Subcutaneous abdominal adipose tissue (tissue), 5 donors: ENCODE measurements around the gene GHRH.

Source experiments
- H3K27ac ChIP-seq: one replicate; pipeline ENCODE4 v1.7.0; 2013; ENCODE audit warnings: low read depth, mild to moderate bottlenecking, inconsistent platforms, low read length, moderate library complexity
- H3K27me3 ChIP-seq, 5 donors: one replicate each; pipeline ENCODE4 v1.7.0; 2013; ENCODE audit warnings: low read length in 5 of 5, inconsistent platforms in 1 of 5; ENCODE audit not compliant: control insufficient read depth in 5 of 5, insufficient read depth in 4 of 5
- H3K36me3 ChIP-seq, 5 donors: one replicate each; pipeline ENCODE4 v1.7.0; 2013; ENCODE audit warnings: low read length in 5 of 5; ENCODE audit not compliant: control insufficient read depth in 5 of 5, insufficient read depth in 5 of 5
- H3K4me1 ChIP-seq, 5 donors: one replicate each; pipeline ENCODE4 v1.7.0; 2013; ENCODE audit warnings: low read length in 5 of 5, mild to moderate bottlenecking in 3 of 5, moderate library complexity in 1 of 5; ENCODE audit not compliant: control insufficient read depth in 5 of 5, insufficient read depth in 5 of 5
- H3K4me3 ChIP-seq, 5 donors: one replicate each; pipeline ENCODE4 v1.7.0; 2013; ENCODE audit warnings: low read length in 5 of 5, low read depth in 1 of 5
- H3K9ac ChIP-seq, 5 donors: one replicate each; pipeline ENCODE4 v1.7.0; 2013; ENCODE audit warnings: low read length in 5 of 5, mild to moderate bottlenecking in 4 of 5, moderate library complexity in 3 of 5
- H3K9me3 ChIP-seq, 5 donors: one replicate each; pipeline ENCODE4 v1.7.0; 2013; ENCODE audit warnings: low read length in 5 of 5; ENCODE audit not compliant: control insufficient read depth in 5 of 5
- donor health status: healthy.
- donor health status: healthy.
- donor health status: healthy.
- donor health status: healthy.
- donor health status: healthy.

The GHRH gene

DNA sequence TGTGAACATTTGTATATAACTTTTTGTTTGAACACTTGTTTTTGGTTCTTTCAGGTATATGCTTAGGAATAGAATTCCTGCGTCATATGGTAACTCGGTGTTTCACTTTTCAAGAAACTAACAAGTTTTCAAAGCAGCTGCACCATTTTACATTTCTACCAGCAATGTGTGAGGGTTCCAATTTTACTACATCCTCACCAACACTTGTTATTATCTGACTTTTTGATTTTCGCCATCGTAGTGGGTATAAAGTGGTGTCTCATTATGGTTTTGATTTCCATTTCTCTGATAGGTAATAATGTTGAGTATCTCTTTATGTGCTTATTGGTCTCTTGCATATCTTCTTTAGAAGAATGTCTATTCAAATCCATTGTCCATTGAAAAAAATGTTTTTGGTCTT, 42.6 kb downstream of the GHRH start:
- no peaks in the 10 kb centered on the region for H3K9me3 ChIP-seq
- H3K27me3 ChIP-seq: no peaks in the 10 kb centered on the region
- no peak overlapping the region for H3K4me3 ChIP-seq
- peaks cover 0 to 33% (median 12%) of the 10 kb centered on the region in 5 donors for H3K4me1 ChIP-seq
- H3K36me3 ChIP-seq: peaks cover 23 to 60% (median 25%) of the 10 kb centered on the region in 5 donors
- no peak overlapping the region for H3K27ac ChIP-seq
- no peak overlapping the region for H3K9ac ChIP-seq

DNA sequence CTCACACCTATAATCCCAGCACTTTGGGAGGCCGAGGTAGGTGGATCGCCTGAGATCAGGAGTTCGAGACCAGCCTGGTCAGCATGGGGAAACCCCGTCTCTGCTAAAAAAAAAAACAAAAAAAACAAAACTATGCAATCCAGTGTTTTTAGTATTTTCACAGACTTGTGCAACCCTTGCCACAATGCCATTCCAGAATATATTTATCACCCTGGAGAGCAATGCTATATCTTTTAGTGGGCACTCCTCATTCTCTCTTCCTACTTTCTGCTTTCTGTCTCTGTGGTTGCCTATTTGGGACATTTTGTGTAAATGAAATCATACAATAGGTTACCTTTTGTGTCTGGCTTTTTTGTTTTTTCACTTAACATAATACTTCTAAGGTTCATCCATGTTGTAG, 43.2 kb downstream of the GHRH start:
- no peak overlapping the region for H3K9ac ChIP-seq
- no peaks in the 10 kb centered on the region for H3K9me3 ChIP-seq
- no peak overlapping the region for H3K4me3 ChIP-seq
- H3K27ac ChIP-seq: peak overlapping the region; percentile 19
- H3K27me3 ChIP-seq: no peaks in the 10 kb centered on the region
- H3K4me1 ChIP-seq: peaks cover 0 to 33% (median 12%) of the 10 kb centered on the region in 5 donors
- H3K36me3 ChIP-seq: peaks cover 23 to 60% (median 30%) of the 10 kb centered on the region in 5 donors

DNA sequence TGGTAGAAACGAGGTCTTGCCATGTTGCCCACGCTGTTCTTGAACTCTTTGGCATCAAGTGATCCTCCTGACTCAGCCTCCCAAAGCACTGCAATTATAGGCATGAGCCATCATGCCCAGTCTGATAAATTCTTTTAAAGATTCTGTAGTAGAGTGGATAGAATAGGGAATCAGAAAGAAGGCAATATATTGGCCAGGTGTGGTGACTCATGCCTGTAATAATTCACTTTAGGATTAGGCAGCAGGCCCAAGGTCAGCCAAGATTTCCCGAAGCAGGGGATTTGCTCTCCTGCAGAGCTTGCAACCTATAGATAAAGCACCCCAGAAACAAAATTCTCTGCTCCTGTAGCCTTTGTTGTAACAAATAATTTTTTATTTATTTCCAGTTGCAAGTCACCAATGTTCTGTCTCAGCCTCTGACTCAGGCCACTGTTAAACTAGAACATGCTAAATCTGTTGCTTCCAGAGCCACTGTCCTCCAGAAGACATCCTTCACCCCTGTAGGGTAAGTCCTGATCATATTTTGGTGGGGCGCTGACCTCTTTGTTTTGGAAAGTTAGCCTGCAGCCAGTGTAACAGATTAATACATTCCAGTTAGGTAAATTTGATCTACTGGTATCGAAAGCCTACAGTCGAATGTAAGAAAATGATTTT, 51.8 kb downstream of the GHRH start:
- Histone ChIP-seq H3K4me1 (no peaks in the 10 kb centered on the region), H3K4me3 (no peak overlapping the region), H3K9me3 (no peaks in the 10 kb centered on the region), H3K27ac (no peak overlapping the region), H3K27me3 (no peaks in the 10 kb centered on the region), H3K36me3 (peaks cover 36 to 87% (median 67%) of the 10 kb centered on the region in 5 donors), H3K9ac (no peak overlapping the region)

DNA sequence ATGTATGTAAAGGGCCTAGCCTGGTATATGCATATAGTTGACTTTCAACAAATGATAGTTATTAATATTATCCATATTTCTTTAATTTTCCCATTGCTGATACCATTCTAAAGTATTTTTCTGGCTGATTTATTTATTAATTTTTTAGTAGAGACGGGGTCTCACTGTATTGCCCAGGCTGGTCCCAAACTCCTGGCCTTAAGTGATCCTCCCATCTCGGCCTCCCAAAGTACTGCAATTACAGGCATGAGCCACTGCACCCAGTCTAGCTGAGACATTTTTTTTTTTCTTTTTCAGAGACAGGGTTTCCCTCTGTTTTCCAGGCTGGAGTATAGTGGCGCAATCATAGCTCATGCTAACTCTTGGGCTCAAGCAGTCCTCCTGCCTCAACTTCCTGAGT, 52.4 kb downstream of the GHRH start:
- Histone ChIP-seq H3K27ac (no peak overlapping the region), H3K9ac (no peak overlapping the region), H3K4me1 (peaks cover 0 to 5% (median 0%) of the 10 kb centered on the region in 5 donors), H3K36me3 (peaks cover 31 to 88% (median 67%) of the 10 kb centered on the region in 5 donors), H3K9me3 (no peaks in the 10 kb centered on the region), H3K27me3 (no peaks in the 10 kb centered on the region), H3K4me3 (no peak overlapping the region)

GRCh38 chr20:37207171-37207570, 54.4 kb downstream of the GHRH start:
- peak overlapping the region in 1 of 5 donors; percentile 13 for H3K9ac ChIP-seq
- peaks cover 23 to 77% (median 57%) of the 10 kb centered on the region in 5 donors for H3K36me3 ChIP-seq
- H3K4me1 ChIP-seq: peaks cover 0 to 13% (median 5%) of the 10 kb centered on the region in 5 donors
- no peak overlapping the region for H3K4me3 ChIP-seq
- H3K27me3 ChIP-seq: no peaks in the 10 kb centered on the region
- no peaks in the 10 kb centered on the region for H3K9me3 ChIP-seq
- no peak overlapping the region for H3K27ac ChIP-seq

- Histone ChIP-seq H3K4me3 (no peak overlapping the region), H3K27ac (no peak overlapping the region), H3K9me3 (no peaks in the 10 kb centered on the region), H3K36me3 (peaks cover 23 to 80% (median 59%) of the 10 kb centered on the region in 5 donors), H3K27me3 (no peaks in the 10 kb centered on the region), H3K4me1 (peaks cover 0 to 17% (median 5%) of the 10 kb centered on the region in 5 donors), H3K9ac (no peak overlapping the region)
Observed at GRCh38 chr20:37205794-37206193, 55.8 kb downstream of the GHRH start.

GRCh38 chr20:37205130-37205529, 56.5 kb downstream of the GHRH start:
- peaks cover 0 to 17% (median 5%) of the 10 kb centered on the region in 5 donors for H3K4me1 ChIP-seq
- no peak overlapping the region for H3K4me3 ChIP-seq
- peaks cover 23 to 79% (median 63%) of the 10 kb centered on the region in 5 donors for H3K36me3 ChIP-seq
- H3K27me3 ChIP-seq: no peaks in the 10 kb centered on the region
- peak overlapping the region; percentile 21 for H3K27ac ChIP-seq
- H3K9me3 ChIP-seq: no peaks in the 10 kb centered on the region
- H3K9ac ChIP-seq: peak overlapping the region in 1 of 5 donors; percentile 17

- Histone ChIP-seq H3K36me3 (peaks cover 23 to 78% (median 63%) of the 10 kb centered on the region in 5 donors), H3K4me3 (no peak overlapping the region), H3K27ac (peak overlapping the region; percentile 1), H3K9me3 (no peaks in the 10 kb centered on the region), H3K9ac (no peak overlapping the region), H3K4me1 (peaks cover 0 to 17% (median 5%) of the 10 kb centered on the region in 5 donors), H3K27me3 (no peaks in the 10 kb centered on the region)
Observed at GRCh38 chr20:37204056-37204455, 57.6 kb downstream of the GHRH start.

DNA sequence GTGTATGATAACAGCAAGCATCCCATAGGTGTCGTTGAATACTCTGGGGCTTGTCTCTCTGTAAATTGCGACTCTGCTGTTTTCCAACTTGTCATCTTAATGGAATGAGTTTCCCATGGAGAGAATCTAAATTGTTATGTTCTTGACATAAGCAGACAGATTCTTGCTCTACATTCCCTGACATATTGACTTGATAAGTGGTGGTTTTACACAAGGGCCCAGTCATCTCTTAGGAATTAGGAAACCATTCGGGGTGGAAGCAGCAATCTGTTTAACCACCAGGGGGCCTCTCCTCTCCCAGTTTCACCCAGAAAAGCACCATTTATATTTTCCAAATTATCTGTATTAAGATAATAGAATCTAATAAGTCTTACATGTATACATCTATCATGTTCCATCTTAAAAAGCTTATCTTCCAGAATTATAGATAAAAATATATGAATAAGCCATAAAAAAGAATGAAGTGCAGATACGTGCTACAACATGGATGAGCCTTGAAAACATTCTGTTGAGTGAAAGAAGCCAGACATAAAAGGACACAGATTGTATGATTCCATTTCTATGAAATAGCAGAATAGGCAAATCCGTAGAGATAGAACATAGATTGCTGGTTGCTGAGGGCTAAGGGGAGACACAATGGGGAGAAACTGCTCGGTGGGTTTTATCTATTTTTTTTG, 59.2 kb downstream of the GHRH start:
- peak overlapping the region; percentile 64 for H3K27ac ChIP-seq
- no peaks in the 10 kb centered on the region for H3K27me3 ChIP-seq
- H3K4me1 ChIP-seq: peaks cover 0 to 17% (median 5%) of the 10 kb centered on the region in 5 donors
- peaks cover 16 to 67% (median 57%) of the 10 kb centered on the region in 5 donors for H3K36me3 ChIP-seq
- no peaks in the 10 kb centered on the region for H3K9me3 ChIP-seq
- H3K4me3 ChIP-seq: no peak overlapping the region
- H3K9ac ChIP-seq: peak overlapping the region in 2 of 5 donors; percentile 16 to 38

- Histone ChIP-seq H3K36me3 (peaks cover 16 to 63% (median 51%) of the 10 kb centered on the region in 5 donors), H3K27me3 (no peaks in the 10 kb centered on the region), H3K4me3 (no peak overlapping the region), H3K9ac (peak overlapping the region in 2 of 5 donors; percentile 16 to 38), H3K4me1 (peaks cover 0 to 17% (median 5%) of the 10 kb centered on the region in 5 donors), H3K27ac (peak overlapping the region; percentile 64), H3K9me3 (no peaks in the 10 kb centered on the region)
Observed at GRCh38 chr20:37201827-37202162, 59.8 kb downstream of the GHRH start.
